Measurements from ENCODE around the gene CNTN2. TPM values are rescaled to one million over a fixed set of nuclear protein-coding genes. Genes with fewer than 3 reads are reported as not detected.

Gene CNTN2
- total and polyA plus RNA-seq, 2 of the 4 experiments (the other 2 are of a cell fraction), result not detected

GRCh38 chr1:205072881-205073280 lies 29.9 kb downstream of the CNTN2 start:
- DNase-seq, result no peak
- Histone ChIP-seq H3K4me2 (ENCODE audit: low read depth, low read length) (no peak overlapping the region), H4K20me1 (ENCODE audit: insufficient read depth, low read length) (no peaks in the 10 kb centered on the region), H3K79me1 (ENCODE audit: low read depth in 1 of 2, low read length in 2 of 2) (no peaks in the 10 kb centered on the region), H3K56ac (ENCODE audit: extremely low read depth, insufficient read depth, low read length) (no peak overlapping the region), H2AK9ac (replicated peaks; ENCODE audit: low read depth, low read length, poor library complexity) (no peak overlapping the region), H4K91ac (ENCODE audit: insufficient read depth, low read depth, low read length) (no peak overlapping the region), H2BK5ac (ENCODE audit: low read depth, low read length, poor library complexity, severe bottlenecking) (no peak overlapping the region), H3K36me3 (ENCODE audit: control insufficient read depth, insufficient read depth, low read length) (no peaks in the 10 kb centered on the region), H2BK120ac (ENCODE audit: low read depth, low read length) (no peak overlapping the region), H2BK15ac (ENCODE audit: low read depth, low read length) (no peak overlapping the region), H3K27me3 (ENCODE audit: control insufficient read depth, insufficient read depth, low read length) (peaks cover 2% of the 10 kb centered on the region), H3K23ac (ENCODE audit: low read depth, low read length) (no peak overlapping the region), H3K9ac (ENCODE audit: low read depth, low read length) (no peak overlapping the region), H3K18ac (ENCODE audit: low read depth, low read length) (no peak overlapping the region), H3K4me1 (ENCODE audit: control insufficient read depth, insufficient read depth, low read length) (no peaks in the 10 kb centered on the region; the same call in 1 of the 2 replicates), H4K8ac (ENCODE audit: low read depth in 2 of 2, low read length in 2 of 2) (no peak overlapping the region), H3K14ac (replicated peaks; ENCODE audit: low read depth, low read length) (no peak overlapping the region), H4K5ac (ENCODE audit: low read depth, low read length) (no peak overlapping the region), H3K4ac (ENCODE audit: low read depth, low read length) (no peak overlapping the region), H2BK20ac (ENCODE audit: low read depth, low read length) (no peak overlapping the region), H3K9me1 (ENCODE audit: insufficient read depth, low read length) (no peaks in the 10 kb centered on the region; the same call in 1 of the 2 replicates), H2AFZ (replicated peaks; ENCODE audit: low read length, poor library complexity) (no peak overlapping the region), H2AK5ac (ENCODE audit: low read depth, low read length) (no peak overlapping the region), H3K9me3 (ENCODE audit: control insufficient read depth, insufficient read depth, low read length) (no peaks in the 10 kb centered on the region), H3K27ac (ENCODE audit: insufficient read depth, low read length) (no peak overlapping the region), H3K4me3 (ENCODE audit: insufficient read depth, low read depth, low read length) (no peak overlapping the region)
- intact Hi-C loops (cut with micrococcal nuclease) (no loop called here), in situ Hi-C loops (cut with MboI; ENCODE audit: low sequenced_read_pairs) (no loop called here), dilution Hi-C loops (cut with HindIII; ENCODE audit: low sequenced_read_pairs, unreplicated experiment) (no loop called here)
- BruUV-seq (replicated peaks), result no TSS peak
- POLR2A ChIA-PET (ENCODE audit: unreplicated experiment), result no interaction called here
- no peak for TF ChIP-seq RAD21 (IDR thresholded peaks at IDR 0.05; ENCODE audit: low read length)
- no peak for TF ChIP-seq CEBPB (IDR thresholded peaks at IDR 0.05; ENCODE audit: low read depth, low read length)
- no peak for TF ChIP-seq MAZ (IDR thresholded peaks at IDR 0.05; ENCODE audit: borderline replicate concordance, low read depth, low read length)
- TF ChIP-seq BHLHE40 (IDR thresholded peaks at IDR 0.05; ENCODE audit: low read depth, low read length), result no peak
- TF ChIP-seq MXI1 (IDR thresholded peaks at IDR 0.05; ENCODE audit: borderline replicate concordance, low read depth, low read length), result no peak
- no peak for TF ChIP-seq CTCF (conservative IDR thresholded peaks at IDR 0.05; ENCODE audit: low read depth, low read length)
- no peak for TF ChIP-seq CHD1 (IDR thresholded peaks at IDR 0.05; ENCODE audit: low read depth, low read length)
- no peak for TF ChIP-seq MAFK (IDR thresholded peaks at IDR 0.05; ENCODE audit: low read depth, low read length)
- TF ChIP-seq NFE2L2 (IDR thresholded peaks at IDR 0.05; ENCODE audit: low read depth, low read length), result no peak
- no peak for TF ChIP-seq SMC3 (IDR thresholded peaks at IDR 0.05; ENCODE audit: low read depth, low read length)
- no peak for TF ChIP-seq RFX5 (IDR thresholded peaks at IDR 0.05; ENCODE audit: low read depth, low read length)
- no peak for TF ChIP-seq FOS (IDR thresholded peaks at IDR 0.05; ENCODE audit: low read depth, low read length)
- TF ChIP-seq ELK1 (IDR thresholded peaks at IDR 0.05; ENCODE audit: borderline replicate concordance, low read depth, low read length), result no peak
- no peak for TF ChIP-seq RCOR1 (IDR thresholded peaks at IDR 0.05; ENCODE audit: insufficient replicate concordance, low read length)
- TF ChIP-seq POLR2A (IDR thresholded peaks at IDR 0.05; ENCODE audit: low read depth, low read length), result no peak
- no peak for TF ChIP-seq USF2 (IDR thresholded peaks at IDR 0.05; ENCODE audit: low read depth, low read length)
- ATAC-seq (ENCODE audit: low read depth), result no peak
- CTCF ChIA-PET, result interaction anchor here (0.7 kb wide), 1 partner anchor 11 kb away, joined by 3 read pairs; no protein-coding TSS in a partner anchor
- no CpG with 5 or more reads among the region's 8 CpGs for WGBS, 2 experiments (ENCODE audit: extremely low coverage in 2 of 2, insufficient read length in 1 of 2)
